ENCODE measurements around the gene OR14A16.

DNA sequence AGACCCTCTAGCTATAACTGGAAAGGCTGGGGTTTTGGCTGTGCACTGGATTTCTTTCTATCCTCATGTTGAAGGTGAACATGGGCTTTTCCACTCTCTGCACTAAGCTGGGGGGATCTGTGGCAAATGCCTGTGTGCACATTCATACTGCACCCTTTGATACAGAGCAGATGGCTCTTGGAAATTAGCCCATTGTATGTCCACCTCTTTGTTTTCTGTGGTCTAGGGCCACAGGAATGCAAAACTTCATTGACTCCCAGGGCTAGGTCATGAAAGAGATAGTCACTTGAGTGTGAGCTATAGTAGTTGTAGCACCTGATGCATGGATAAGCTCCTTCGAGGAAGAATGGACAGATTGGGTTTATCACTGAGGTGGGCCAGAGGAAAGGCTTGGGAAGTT is 5.7 kb upstream of the OR14A16 start:
- TF ChIP-seq, protein P1, sequence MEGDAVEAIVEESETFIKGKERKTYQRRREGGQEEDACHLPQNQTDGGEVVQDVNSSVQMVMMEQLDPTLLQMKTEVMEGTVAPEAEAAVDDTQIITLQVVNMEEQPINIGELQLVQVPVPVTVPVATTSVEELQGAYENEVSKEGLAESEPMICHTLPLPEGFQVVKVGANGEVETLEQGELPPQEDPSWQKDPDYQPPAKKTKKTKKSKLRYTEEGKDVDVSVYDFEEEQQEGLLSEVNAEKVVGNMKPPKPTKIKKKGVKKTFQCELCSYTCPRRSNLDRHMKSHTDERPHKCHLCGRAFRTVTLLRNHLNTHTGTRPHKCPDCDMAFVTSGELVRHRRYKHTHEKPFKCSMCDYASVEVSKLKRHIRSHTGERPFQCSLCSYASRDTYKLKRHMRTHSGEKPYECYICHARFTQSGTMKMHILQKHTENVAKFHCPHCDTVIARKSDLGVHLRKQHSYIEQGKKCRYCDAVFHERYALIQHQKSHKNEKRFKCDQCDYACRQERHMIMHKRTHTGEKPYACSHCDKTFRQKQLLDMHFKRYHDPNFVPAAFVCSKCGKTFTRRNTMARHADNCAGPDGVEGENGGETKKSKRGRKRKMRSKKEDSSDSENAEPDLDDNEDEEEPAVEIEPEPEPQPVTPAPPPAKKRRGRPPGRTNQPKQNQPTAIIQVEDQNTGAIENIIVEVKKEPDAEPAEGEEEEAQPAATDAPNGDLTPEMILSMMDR (IDR thresholded peaks at IDR 0.05 in 8 of 11, conservative IDR thresholded peaks at IDR 0.05 in 3 of 11) = no peak
- TF ChIP-seq POLR2A (IDR thresholded peaks at IDR 0.05) = no peak
